HEK293 (cell line): Measurements from ENCODE around the gene TNRC6A.
A peak's percentile ranks its signal among the peaks of the same experiment; 100 is the strongest.

Experiments used
- CTCF ChIA-PET: fragments of 350-600 bp; formaldehyde crosslinking; extraction: SDS; loops from one replicate; lab custom pipeline; 2021; ENCODE audit warnings: antibody characterized with exemption; lab: Yijun Ruan, JAX
- POLR2A ChIA-PET: fragments of 300-600 bp; formaldehyde crosslinking; extraction: SDS; loops from one replicate; lab custom pipeline; 2020; ENCODE audit warnings: antibody characterized with exemption, inconsistent platforms; lab: Yijun Ruan, JAX
- H3K27ac ChIP-seq: fragments of 200-500 bp; sonication (Bioruptor generic); 2 replicates; pipeline ENCODE4 v1.5.1; 2014; ENCODE audit warnings: low read depth, low read length, control low read depth, inconsistent platforms; ENCODE audit errors: extremely low read depth
- H3K36me3 ChIP-seq, 2 experiments: fragments of 200-500 bp in 1 of 2; sonication (Bioruptor generic) in 1 of 2; 1 replicate in 1 of 2; 2 replicates in 1 of 2; pipeline ENCODE4 v1.5.1; 2014 to 2017; ENCODE audit warnings: inconsistent platforms in 2 of 2, low read length in 2 of 2; ENCODE audit not compliant: control insufficient read depth in 2 of 2, insufficient read depth in 1 of 2
- H3K4me1 ChIP-seq: fragments of 200-500 bp; sonication (Bioruptor generic); 2 replicates; pipeline ENCODE4 v1.5.1; 2014; ENCODE audit warnings: mild to moderate bottlenecking, low read length, inconsistent platforms; ENCODE audit not compliant: control insufficient read depth, insufficient read depth
- H3K4me3 ChIP-seq: 2 replicates; pipeline ENCODE4 v1.5.1; 2011; ENCODE audit warnings: low read depth, mild to moderate bottlenecking, control low read depth, low read length, moderate library complexity
- H3K9me3 ChIP-seq: fragments of 200-500 bp; sonication (Bioruptor generic); 2 replicates; pipeline ENCODE4 v1.5.1; 2014; ENCODE audit warnings: low read depth, low read length, inconsistent platforms; ENCODE audit not compliant: control insufficient read depth, insufficient read depth
- AEBP2 ChIP-seq: fragments of 450-650 bp; formaldehyde crosslinking; IDR thresholded peaks from 2 replicates; pipeline ENCODE4 v1.5.1; 2016; ENCODE audit warnings: missing biosample characterization, missing genetic modification characterization, borderline replicate concordance
- BCL11B ChIP-seq: fragments of 450-650 bp; formaldehyde crosslinking; IDR thresholded peaks from 2 replicates; pipeline ENCODE4 v1.5.1; 2016; ENCODE audit warnings: low read depth, missing biosample characterization, missing genetic modification characterization
- ELK4 ChIP-seq: IDR thresholded peaks from 2 replicates; pipeline ENCODE4 v1.6.1; 2011; ENCODE audit warnings: mild to moderate bottlenecking, low read depth, low read length, borderline replicate concordance
- MZF1 ChIP-seq: fragments of 450-650 bp; formaldehyde crosslinking; IDR thresholded peaks from 2 replicates; pipeline ENCODE4 v1.5.1; 2017; ENCODE audit warnings: missing biosample characterization, missing genetic modification characterization, borderline replicate concordance
- OSR2 ChIP-seq: fragments of 450-650 bp; formaldehyde crosslinking; IDR thresholded peaks from 2 replicates; pipeline ENCODE4 v1.5.1; 2016; ENCODE audit warnings: missing biosample characterization, missing genetic modification characterization
- PRDM1 ChIP-seq: fragments of 450-650 bp; formaldehyde crosslinking; IDR thresholded peaks from 2 replicates; pipeline ENCODE4; 2016; ENCODE audit warnings: missing biosample characterization, missing genetic modification characterization
- SALL2 ChIP-seq: fragments of 450-650 bp; formaldehyde crosslinking; IDR thresholded peaks from 2 replicates; pipeline ENCODE4 v1.5.0; 2017; ENCODE audit warnings: missing biosample characterization, mild to moderate bottlenecking, missing genetic modification characterization, borderline replicate concordance
- SP2 ChIP-seq: fragments of 450-650 bp; formaldehyde crosslinking; IDR thresholded peaks from 2 replicates; pipeline ENCODE4 v1.5.1; 2016; ENCODE audit warnings: missing biosample characterization, missing genetic modification characterization
- ZBTB8A ChIP-seq: fragments of 450-650 bp; formaldehyde crosslinking; IDR thresholded peaks from 2 replicates; pipeline ENCODE4 v1.5.1; 2016; ENCODE audit warnings: missing biosample characterization, missing genetic modification characterization
- ZNF132 ChIP-seq: fragments of 450-650 bp; formaldehyde crosslinking; IDR thresholded peaks from 2 replicates; pipeline ENCODE4 v1.5.1; 2017; ENCODE audit warnings: missing biosample characterization, missing genetic modification characterization, borderline replicate concordance
- ZNF138 ChIP-seq: fragments of 450-650 bp; formaldehyde crosslinking; IDR thresholded peaks from 2 replicates; pipeline ENCODE4 v1.5.1; 2016; ENCODE audit warnings: missing biosample characterization, missing genetic modification characterization, borderline replicate concordance
- ZNF157 ChIP-seq: fragments of 450-650 bp; formaldehyde crosslinking; IDR thresholded peaks from 2 replicates; pipeline ENCODE4 v1.5.1; 2016; ENCODE audit warnings: missing biosample characterization, missing genetic modification characterization
- ZNF184 ChIP-seq: fragments of 450-650 bp; IDR thresholded peaks from 2 replicates; pipeline ENCODE4 v1.5.1; 2018; ENCODE audit warnings: missing biosample characterization, mild to moderate bottlenecking, missing genetic modification characterization
- ZNF366 ChIP-seq: fragments of 450-650 bp; formaldehyde crosslinking; conservative IDR thresholded peaks from 2 replicates; pipeline ENCODE4 v1.5.1; 2016; ENCODE audit warnings: missing biosample characterization, missing genetic modification characterization
- ZNF521 ChIP-seq: fragments of 450-650 bp; formaldehyde crosslinking; IDR thresholded peaks from 2 replicates; pipeline ENCODE4 v1.5.1; 2017; ENCODE audit warnings: missing biosample characterization, mild to moderate bottlenecking, missing genetic modification characterization
- ZNF561 ChIP-seq: fragments of 450-650 bp; IDR thresholded peaks from 2 replicates; pipeline ENCODE4 v1.5.1; 2018; ENCODE audit warnings: missing biosample characterization, missing genetic modification characterization, borderline replicate concordance
- ZNF571 ChIP-seq: fragments of 450-650 bp; formaldehyde crosslinking; IDR thresholded peaks from 2 replicates; pipeline ENCODE4 v1.5.0; 2017; ENCODE audit warnings: missing biosample characterization, missing genetic modification characterization
- ZNF610 ChIP-seq: fragments of 450-650 bp; formaldehyde crosslinking; IDR thresholded peaks from 2 replicates; pipeline ENCODE4 v1.5.1; 2016; ENCODE audit warnings: missing biosample characterization, missing genetic modification characterization, borderline replicate concordance
- ZNF645 ChIP-seq: fragments of 450-650 bp; formaldehyde crosslinking; IDR thresholded peaks from 2 replicates; pipeline ENCODE4; 2016; ENCODE audit warnings: missing biosample characterization, missing genetic modification characterization
- ZNF658 ChIP-seq: fragments of 450-650 bp; formaldehyde crosslinking; IDR thresholded peaks from 2 replicates; pipeline ENCODE4; 2016; ENCODE audit warnings: missing biosample characterization, missing genetic modification characterization
- ZNF837 ChIP-seq: fragments of 450-650 bp; formaldehyde crosslinking; IDR thresholded peaks from 2 replicates; pipeline ENCODE4 v1.5.1; 2016; ENCODE audit warnings: missing biosample characterization, missing genetic modification characterization

Gene TNRC6A

GRCh38 chr16:24845726-24846547, 116.5 kb downstream of the TNRC6A start, which contains the start of gene SLC5A11:
Gene SLC5A11, plus strand, starts transcription at chr16:24845963. Its CDS starts 12,681 bp downstream, at chr16:24858644.
- H3K4me3 ChIP-seq, result no peak within 1 kb of the TSS
- no peaks in the 10 kb centered on the region for H3K4me1 ChIP-seq
- no peaks in the 10 kb centered on the region for H3K9me3 ChIP-seq
- no peak within 1 kb of the TSS for H3K27ac ChIP-seq
- no peaks in the 10 kb centered on the region for H3K36me3 ChIP-seq
- POLR2A ChIA-PET, result no interaction called here
- TF ChIP-seq ZNF645 (tag by site-specific recombination) (no peak), ZNF521 (tag by site-specific recombination) (no peak), ZNF610 (tag by site-specific recombination) (no peak), ZNF658 (tag by site-specific recombination) (no peak), MZF1 (tag by site-specific recombination) (no peak), ZNF837 (no peak)
- CTCF ChIA-PET, result interaction anchor here (0.7 kb wide), 1 partner anchor 744 kb away, joined by 4 read pairs; no protein-coding TSS in a partner anchor

GRCh38 chr16:24846548-24847357, 117.3 kb downstream of the TNRC6A start:
- H3K4me1 ChIP-seq, result no peaks in the 10 kb centered on the region
- CTCF ChIA-PET, result interaction anchor here (0.7 kb wide), 1 partner anchor 172 kb away, joined by 3 read pairs; no protein-coding TSS in a partner anchor
- POLR2A ChIA-PET, result no interaction called here
- TF ChIP-seq OSR2 (tag by site-specific recombination), result no peak
- no peak for TF ChIP-seq ZNF138 (tag by site-specific recombination)
- TF ChIP-seq ZNF366 (tag by site-specific recombination), result peak; percentile 95
- no peak for TF ChIP-seq AEBP2 (tag by site-specific recombination)
- peak; percentile 98 for TF ChIP-seq PRDM1
- TF ChIP-seq ZNF157, result no peak
- H3K4me3 ChIP-seq, result no peak overlapping the region
- no peaks in the 10 kb centered on the region for H3K9me3 ChIP-seq
- H3K27ac ChIP-seq, result no peak overlapping the region
- no peaks in the 10 kb centered on the region for H3K36me3 ChIP-seq

- POLR2A ChIA-PET, result no interaction called here
- no peaks in the 10 kb centered on the region for H3K9me3 ChIP-seq
Measured at GRCh38 chr16:24847358-24847664, 117.9 kb downstream of the TNRC6A start.

GRCh38 chr16:24848065-24848464, 118.6 kb downstream of the TNRC6A start:
- CTCF ChIA-PET, result no interaction called here
- Histone ChIP-seq H3K4me3 (no peak overlapping the region), H3K9me3 (no peaks in the 10 kb centered on the region)
- no peak for TF ChIP-seq ZNF561 (tag by site-specific recombination)
- TF ChIP-seq ELK4, result no peak
- no peak for TF ChIP-seq ZNF184 (tag by site-specific recombination)
- TF ChIP-seq ZBTB8A, result no peak
- no peak for TF ChIP-seq SALL2 (tag by site-specific recombination)
- no peak for TF ChIP-seq SP2 (tag by site-specific recombination)
- no peak for TF ChIP-seq BCL11B (tag by site-specific recombination)
- no peak for TF ChIP-seq ZNF571 (tag by site-specific recombination)
- TF ChIP-seq, all 188 proteins: peak for 0
- POLR2A ChIA-PET, result no interaction called here
- Histone ChIP-seq H3K27ac (no peak overlapping the region), H3K4me1 (no peaks in the 10 kb centered on the region), H3K36me3 (no peaks in the 10 kb centered on the region)

More at GRCh38 chr16:24847358-24847664, 117.9 kb downstream of the TNRC6A start:
- CTCF ChIA-PET, result no interaction called here
- TF ChIP-seq ZNF366 (tag by site-specific recombination), result 0 out of 2 replicates have a peak, but pooled peaks have one; percentile 8
- TF ChIP-seq ZNF132, result no peak
- TF ChIP-seq, all 188 proteins: peak for 1
- no peak overlapping the region for H3K4me3 ChIP-seq
- H3K4me1 ChIP-seq, result no peaks in the 10 kb centered on the region
- H3K36me3 ChIP-seq, result no peaks in the 10 kb centered on the region
- H3K27ac ChIP-seq, result no peak overlapping the region
